Lower leg skin (tissue), 4 donors: ENCODE results near the gene ZSWIM7. TPM values are rescaled to one million over a fixed set of nuclear protein-coding genes. Genes with fewer than 3 reads are reported as not detected.
A peak's percentile ranks its signal among the peaks of the same experiment; 100 is the strongest.

Experiments used
- DNase-seq, 2 donors: peaks; one replicate each; pipeline ENCODE4 v3.0.0-alpha.2; 2019; ENCODE audit warnings: low spot score in 2 of 2
- H3K4me3 ChIP-seq: fragments of 200-600 bp; sonication (generic); 2 replicates; pipeline ENCODE4 v1.5.1; 2017; ENCODE audit warnings: mild to moderate bottlenecking, low read depth; ENCODE audit not compliant: poor library complexity, severe bottlenecking
- POLR2A ChIP-seq, 2 donors: fragments of 450-650 bp; IDR thresholded peaks; one replicate each; pipeline ENCODE4 v1.6.1; 2016 to 2017; ENCODE audit warnings: antibody characterized with exemption in 2 of 2, mild to moderate bottlenecking in 1 of 2, moderate library complexity in 1 of 2
- WGBS, 2 donors: methylation state at CpG; one replicate each; pipeline ENCODE4 v1.1.5; 2018; 5-methylcytosine and 5-hydroxymethylcytosine counted together
- intact Hi-C: fragments of 100-400 bp; cut with DNase I; formaldehyde crosslinking; loops from one replicate; pipeline ENCODE4 v1.15.0; 2023; ENCODE audit warnings: low total_unique reads
- total RNA-seq, 4 donors: library from RNA; depleted of rRNA; stranded (reverse); fragments of >200 nt; gene quantifications; one replicate each; pipeline ENCODE4 v1.1.0, GENCODE V29; 2016
- TF ChIP-seq, protein P1 (sequence below), 3 donors: fragments of 450-650 bp; IDR thresholded peaks; one replicate each; pipeline ENCODE4 v1.5.1; 2016; ENCODE audit warnings: antibody characterized with exemption in 3 of 3, mild to moderate bottlenecking in 3 of 3, moderate library complexity in 2 of 3

Gene ZSWIM7
- total RNA-seq, 4 donors from 2014 or later = 11.1 to 16.5 (median 13.1) TPM

DNA sequence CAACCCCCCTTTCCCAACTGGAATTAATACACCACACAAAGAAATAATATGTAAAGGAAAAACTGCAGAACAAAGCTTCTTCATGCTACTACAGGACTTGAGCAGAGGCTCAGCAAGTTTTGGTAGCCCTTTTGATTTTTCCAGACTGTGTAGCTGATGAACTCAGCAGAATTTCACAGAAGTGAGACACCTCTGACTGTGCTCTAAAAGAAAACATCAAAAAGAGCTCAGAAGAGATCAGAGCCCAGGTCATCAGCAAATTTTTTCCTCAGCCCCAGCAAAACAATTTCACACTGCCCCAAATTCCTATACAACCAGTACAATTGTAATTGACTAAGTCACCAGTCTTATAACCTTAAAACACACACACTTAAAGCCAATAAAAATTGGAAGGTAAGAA, 38.1 kb upstream of the ZSWIM7 start:
- DNase-seq = no peak
- TF ChIP-seq, protein P1, sequence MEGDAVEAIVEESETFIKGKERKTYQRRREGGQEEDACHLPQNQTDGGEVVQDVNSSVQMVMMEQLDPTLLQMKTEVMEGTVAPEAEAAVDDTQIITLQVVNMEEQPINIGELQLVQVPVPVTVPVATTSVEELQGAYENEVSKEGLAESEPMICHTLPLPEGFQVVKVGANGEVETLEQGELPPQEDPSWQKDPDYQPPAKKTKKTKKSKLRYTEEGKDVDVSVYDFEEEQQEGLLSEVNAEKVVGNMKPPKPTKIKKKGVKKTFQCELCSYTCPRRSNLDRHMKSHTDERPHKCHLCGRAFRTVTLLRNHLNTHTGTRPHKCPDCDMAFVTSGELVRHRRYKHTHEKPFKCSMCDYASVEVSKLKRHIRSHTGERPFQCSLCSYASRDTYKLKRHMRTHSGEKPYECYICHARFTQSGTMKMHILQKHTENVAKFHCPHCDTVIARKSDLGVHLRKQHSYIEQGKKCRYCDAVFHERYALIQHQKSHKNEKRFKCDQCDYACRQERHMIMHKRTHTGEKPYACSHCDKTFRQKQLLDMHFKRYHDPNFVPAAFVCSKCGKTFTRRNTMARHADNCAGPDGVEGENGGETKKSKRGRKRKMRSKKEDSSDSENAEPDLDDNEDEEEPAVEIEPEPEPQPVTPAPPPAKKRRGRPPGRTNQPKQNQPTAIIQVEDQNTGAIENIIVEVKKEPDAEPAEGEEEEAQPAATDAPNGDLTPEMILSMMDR (IDR thresholded peaks at IDR 0.05) = no peak
- TF ChIP-seq POLR2A (IDR thresholded peaks at IDR 0.05) = no peak
- intact Hi-C loops = no loop called here
- H3K4me3 ChIP-seq = no peak overlapping the region

DNA sequence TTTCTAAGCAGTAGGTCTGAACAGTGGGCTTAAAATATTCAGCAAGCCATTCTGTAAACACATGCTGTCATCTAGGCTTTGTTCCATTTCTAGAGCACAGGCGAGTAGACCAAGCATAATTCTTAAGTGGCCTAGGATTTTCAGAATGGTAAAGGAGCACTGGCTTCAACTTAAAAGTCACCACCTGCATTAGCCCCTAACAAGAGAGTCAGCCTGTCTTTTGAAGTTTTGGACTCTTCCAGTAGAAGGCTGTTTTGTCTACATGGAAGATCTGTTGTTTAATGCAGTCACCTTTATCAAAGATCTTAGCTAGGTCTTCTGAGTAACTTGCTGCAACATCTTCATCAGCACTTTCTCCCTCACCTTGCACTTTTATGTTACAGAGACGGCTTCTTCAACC, 36.8 kb upstream of the ZSWIM7 start:
- intact Hi-C loops = no loop called here
- DNase-seq = no peak

DNA sequence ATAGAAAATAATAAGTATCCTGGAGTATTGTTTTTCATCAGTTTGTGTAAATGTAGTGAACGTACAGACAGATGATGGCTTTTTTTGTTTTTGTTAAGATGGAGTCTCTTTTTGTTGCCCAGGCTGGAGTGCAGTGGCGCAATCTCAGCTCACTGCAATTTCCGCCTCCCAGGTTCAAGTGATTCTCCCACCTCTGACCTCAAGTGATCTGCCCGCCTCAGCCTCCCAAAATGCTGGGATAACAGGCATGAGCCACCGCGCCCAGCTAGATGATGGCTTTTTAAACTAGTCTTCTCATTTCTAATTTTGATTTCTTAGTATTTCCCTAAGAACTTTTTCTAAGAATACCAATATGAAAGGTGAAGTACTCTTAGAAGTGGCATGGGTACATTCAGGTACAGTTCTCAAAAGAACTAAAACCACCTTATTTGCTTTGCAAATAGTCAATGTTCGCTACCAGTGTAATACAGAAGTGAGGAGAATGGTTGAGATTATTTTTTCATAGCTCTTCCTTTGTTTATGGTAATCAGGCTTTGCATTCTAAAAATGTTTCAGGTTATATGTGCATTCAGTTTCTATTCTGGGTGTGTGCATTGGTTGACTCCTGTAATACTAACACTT, 34.3 kb upstream of the ZSWIM7 start:
- DNase-seq = peak in 1 of 2 donors; percentile 57
- 96 to 98% methylated on average over 7 of the region's 7 CpGs for WGBS, 2 donors
- H3K4me3 ChIP-seq = no peak overlapping the region
- TF ChIP-seq POLR2A (IDR thresholded peaks at IDR 0.05) = no peak
- TF ChIP-seq, protein P1 (IDR thresholded peaks at IDR 0.05) = no peak
- intact Hi-C loops = no loop called here

More for the DNA sequence above, 36.8 kb upstream of the ZSWIM7 start:
- 95 to 98% methylated on average over 2 of the region's 2 CpGs for WGBS, 2 donors
- TF ChIP-seq, protein P1 (IDR thresholded peaks at IDR 0.05) = no peak
- no peak for TF ChIP-seq POLR2A (IDR thresholded peaks at IDR 0.05)
- H3K4me3 ChIP-seq = no peak overlapping the region

- H3K4me3 ChIP-seq = no peak overlapping the region
- TF ChIP-seq POLR2A (IDR thresholded peaks at IDR 0.05) = no peak
- TF ChIP-seq, protein P1 (IDR thresholded peaks at IDR 0.05) = no peak
- intact Hi-C loops = no loop called here
- WGBS, 2 donors = 68 to 74% methylated on average over 5 of the region's 5 CpGs
- no peak for DNase-seq
Observed at GRCh38 chr17:16027708-16028584, 28.4 kb upstream of the ZSWIM7 start.

GRCh38 chr17:16026895-16027294, 27.4 kb upstream of the ZSWIM7 start:
- WGBS, 2 donors = 85 to 92% methylated on average over 5 of the region's 5 CpGs
- H3K4me3 ChIP-seq = no peak overlapping the region
- intact Hi-C loops = no loop called here
- TF ChIP-seq, protein P1 (IDR thresholded peaks at IDR 0.05) = no peak
- no peak for TF ChIP-seq POLR2A (IDR thresholded peaks at IDR 0.05)
- DNase-seq = no peak
